Measurements from ENCODE around the gene PUS10.
A peak's percentile ranks its signal among the peaks of the same experiment; 100 is the strongest.

PUS10 gene

DNA sequence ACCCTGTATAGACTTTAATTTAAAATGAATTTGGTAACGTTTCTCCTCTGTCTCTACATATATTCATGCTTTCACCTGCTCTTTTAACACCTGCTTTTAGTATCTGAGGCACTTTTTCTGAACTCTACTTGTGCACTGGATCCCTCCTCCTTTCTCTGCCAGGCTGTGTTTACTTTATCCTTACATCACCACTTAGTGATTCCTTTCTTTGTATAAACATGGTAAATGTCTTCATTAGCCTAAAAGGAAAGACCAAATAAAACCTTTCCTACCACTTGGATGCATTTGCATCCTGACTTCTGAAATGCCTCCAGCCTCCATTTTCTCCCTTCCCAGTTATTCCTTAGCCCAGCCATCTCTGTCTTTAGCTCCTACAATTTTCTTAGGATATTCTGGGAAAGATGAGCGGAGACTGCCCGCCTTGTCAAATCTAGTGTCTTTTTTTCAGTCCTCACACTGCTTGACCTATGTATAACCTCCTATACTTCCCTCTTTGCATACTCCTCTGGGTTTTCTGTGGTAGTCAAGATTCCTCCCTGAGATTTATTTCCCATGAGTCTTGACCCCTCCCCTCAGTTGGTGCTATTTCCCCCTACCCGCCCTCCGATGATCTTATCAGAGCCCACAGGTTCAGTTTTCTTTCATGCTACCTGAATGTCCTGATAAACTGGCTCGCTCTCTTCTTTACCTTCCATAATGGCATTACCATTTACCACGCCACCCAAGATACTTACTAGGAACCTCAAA, 91.9 kb downstream of the PUS10 start (continued):
- TF ChIP-seq PRDM6 (tag by site-specific recombination; IDR thresholded peaks at IDR 0.05) (peak; percentile 56; the same call in 1 of the 2 replicates), FEZF1 (tag by site-specific recombination; IDR thresholded peaks at IDR 0.05) (peak; percentile 68), ZNF629 (tag by site-specific recombination; IDR thresholded peaks at IDR 0.05) (0 out of 2 replicates have a peak, but pooled peaks have one; percentile 39), ZBTB17 (tag by site-specific recombination; IDR thresholded peaks at IDR 0.05) (peak; percentile 69)

DNA sequence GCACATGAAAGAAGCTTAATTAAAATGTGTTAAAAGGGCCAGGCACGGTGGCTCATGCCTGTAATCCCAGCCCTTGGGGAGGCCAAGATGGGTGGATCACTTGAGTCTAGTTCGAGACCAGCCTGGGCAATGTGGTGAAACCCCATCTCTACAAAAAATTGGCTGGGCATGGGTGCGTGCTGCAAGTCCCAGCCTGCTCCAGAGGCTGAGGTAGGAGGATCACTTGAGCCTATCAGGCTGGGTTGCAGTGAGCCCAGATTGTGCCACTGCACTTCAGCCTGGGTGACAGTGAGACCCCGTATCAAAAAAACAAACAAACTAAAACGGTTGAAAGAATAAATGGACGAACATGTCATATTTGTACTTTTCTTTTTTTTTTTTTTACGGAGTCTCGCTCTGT, 110.7 kb downstream of the PUS10 start:
- TF ChIP-seq ZNF350 (tag by site-specific recombination; IDR thresholded peaks at IDR 0.05) (no peak), ZNF423 (tag by site-specific recombination; IDR thresholded peaks at IDR 0.05) (no peak), ZNF112 (tag by site-specific recombination; IDR thresholded peaks at IDR 0.05) (no peak), TCF7L2 (IDR thresholded peaks at IDR 0.05; ENCODE audit: borderline replicate concordance, low read depth, low read length) (no peak), SETDB1 (IDR thresholded peaks at IDR 0.05; ENCODE audit: insufficient read length, low read length) (no peak), SP3 (tag by site-specific recombination; IDR thresholded peaks at IDR 0.05) (no peak), GLIS2 (tag by site-specific recombination; IDR thresholded peaks at IDR 0.05) (no peak), KLF16 (tag by site-specific recombination; IDR thresholded peaks at IDR 0.05) (no peak), ZNF792 (tag by site-specific recombination; IDR thresholded peaks at IDR 0.05) (no peak), INSM2 (tag by site-specific recombination; IDR thresholded peaks at IDR 0.05) (no peak), ZNF266 (tag by site-specific recombination; IDR thresholded peaks at IDR 0.05; ENCODE audit: low read depth) (no peak), SCRT1 (tag by site-specific recombination; IDR thresholded peaks at IDR 0.05; ENCODE audit: borderline replicate concordance) (no peak), ZFP3 (tag by site-specific recombination; IDR thresholded peaks at IDR 0.05; ENCODE audit: low read depth) (no peak), ZNF571 (tag by site-specific recombination; IDR thresholded peaks at IDR 0.05) (no peak), ZNF19 (tag by site-specific recombination; IDR thresholded peaks at IDR 0.05; ENCODE audit: low read depth) (no peak)
- TF ChIP-seq, protein P1, sequence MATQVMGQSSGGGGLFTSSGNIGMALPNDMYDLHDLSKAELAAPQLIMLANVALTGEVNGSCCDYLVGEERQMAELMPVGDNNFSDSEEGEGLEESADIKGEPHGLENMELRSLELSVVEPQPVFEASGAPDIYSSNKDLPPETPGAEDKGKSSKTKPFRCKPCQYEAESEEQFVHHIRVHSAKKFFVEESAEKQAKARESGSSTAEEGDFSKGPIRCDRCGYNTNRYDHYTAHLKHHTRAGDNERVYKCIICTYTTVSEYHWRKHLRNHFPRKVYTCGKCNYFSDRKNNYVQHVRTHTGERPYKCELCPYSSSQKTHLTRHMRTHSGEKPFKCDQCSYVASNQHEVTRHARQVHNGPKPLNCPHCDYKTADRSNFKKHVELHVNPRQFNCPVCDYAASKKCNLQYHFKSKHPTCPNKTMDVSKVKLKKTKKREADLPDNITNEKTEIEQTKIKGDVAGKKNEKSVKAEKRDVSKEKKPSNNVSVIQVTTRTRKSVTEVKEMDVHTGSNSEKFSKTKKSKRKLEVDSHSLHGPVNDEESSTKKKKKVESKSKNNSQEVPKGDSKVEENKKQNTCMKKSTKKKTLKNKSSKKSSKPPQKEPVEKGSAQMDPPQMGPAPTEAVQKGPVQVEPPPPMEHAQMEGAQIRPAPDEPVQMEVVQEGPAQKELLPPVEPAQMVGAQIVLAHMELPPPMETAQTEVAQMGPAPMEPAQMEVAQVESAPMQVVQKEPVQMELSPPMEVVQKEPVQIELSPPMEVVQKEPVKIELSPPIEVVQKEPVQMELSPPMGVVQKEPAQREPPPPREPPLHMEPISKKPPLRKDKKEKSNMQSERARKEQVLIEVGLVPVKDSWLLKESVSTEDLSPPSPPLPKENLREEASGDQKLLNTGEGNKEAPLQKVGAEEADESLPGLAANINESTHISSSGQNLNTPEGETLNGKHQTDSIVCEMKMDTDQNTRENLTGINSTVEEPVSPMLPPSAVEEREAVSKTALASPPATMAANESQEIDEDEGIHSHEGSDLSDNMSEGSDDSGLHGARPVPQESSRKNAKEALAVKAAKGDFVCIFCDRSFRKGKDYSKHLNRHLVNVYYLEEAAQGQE (tag by site-specific recombination; IDR thresholded peaks at IDR 0.05), result no peak
- no peaks in the 10 kb centered on the region for H3K9me3 ChIP-seq (ENCODE audit: control insufficient read depth, insufficient read depth, low read depth, low read length)
- no peaks in the 10 kb centered on the region for H3K4me1 ChIP-seq (ENCODE audit: control insufficient read depth, insufficient read depth, low read length)
- H3K27ac ChIP-seq (ENCODE audit: extremely low read depth, low read depth, low read length), result no peak overlapping the region
- ChIA-PET POLR2A (no interaction called here), CTCF (interaction anchor here (1.4 kb wide), 1 partner anchor 91 kb away, joined by 5 read pairs; no protein-coding TSS in a partner anchor)
- no peak overlapping the region for H3K4me3 ChIP-seq (ENCODE audit: low read depth, low read length)
- H3K36me3 ChIP-seq (ENCODE audit: control insufficient read depth in 2 of 2, insufficient read depth in 1 of 2, low read length in 2 of 2), result peaks cover 10 to 22% of the 10 kb centered on the region in 2 experiments
